BJ (cell line): Measurements from ENCODE around the gene RAI14. TPM values are rescaled to one million over a fixed set of nuclear protein-coding genes. Genes with fewer than 3 reads are reported as not detected.
A peak's percentile ranks its signal among the peaks of the same experiment; 100 is the strongest.

ENCODE experiments used
- CTCF ChIA-PET: fragments of 350-600 bp; formaldehyde crosslinking; extraction: SDS; loops from one replicate; lab custom pipeline; 2021; ENCODE audit warnings: antibody characterized with exemption, inconsistent platforms; lab: Yijun Ruan, JAX
- POLR2A ChIA-PET: fragments of 300-600 bp; sonication (Branson Sonifier 250); formaldehyde crosslinking; extraction: SDS; loops from one replicate; lab custom pipeline; 2021; ENCODE audit warnings: antibody characterized with exemption; lab: Charles Lee
- DNase-seq: peaks from one replicate; pipeline ENCODE4 v3.0.0-alpha.2; 2011; ENCODE audit warnings: low read depth
- H3K27me3 ChIP-seq: 2 replicates; pipeline ENCODE4 v1.6.0; 2011; ENCODE audit warnings: low read length; ENCODE audit not compliant: control insufficient read depth, insufficient read depth
- H3K36me3 ChIP-seq: 2 replicates; pipeline ENCODE4 v1.5.1; 2011; ENCODE audit warnings: low read length; ENCODE audit not compliant: control insufficient read depth, insufficient read depth
- H3K4me3 ChIP-seq: 2 replicates; pipeline ENCODE4 v1.5.1; 2011; ENCODE audit warnings: low read depth, mild to moderate bottlenecking, control low read depth, low read length
- CTCF ChIP-seq: IDR thresholded peaks from 2 replicates; pipeline ENCODE4 v1.5.1; 2011; ENCODE audit warnings: low read depth, mild to moderate bottlenecking, control low read depth, inconsistent platforms, low read length, moderate library complexity; ENCODE audit not compliant: insufficient read depth
- polyA plus RNA-seq: library from polyadenylated mRNA; depleted of rRNA; stranded (reverse); fragments of >200 nt; gene quantifications from 2 replicates; pipeline ENCODE4 v1.2.3, GENCODE V29; 2011

Gene RAI14
- polyA plus RNA-seq, 1 experiment = 183 TPM

GRCh38 chr5:34657274-34657921 is 1.3 kb downstream of the RAI14 start:
- Histone ChIP-seq H3K27me3 (no peaks in the 10 kb centered on the region), H3K4me3 (peak overlapping the region; percentile 93), H3K36me3 (peaks cover 2% of the 10 kb centered on the region; the same call in 1 of the 2 replicates)
- no peak for DNase-seq
- CTCF ChIA-PET = interaction anchor here (0.7 to 2.4 kb wide), 4 partner anchors 27 to 171 kb away, joined by 3 to 8 read pairs (median 4); no protein-coding TSS in a partner anchor
- POLR2A ChIA-PET = interaction anchor here (0.6 kb wide), 1 partner anchor 60 kb away, joined by 3 read pairs; no protein-coding TSS in a partner anchor
- TF ChIP-seq CTCF = 0 out of 2 replicates have a peak, but pooled peaks have one; percentile 7

- ChIA-PET POLR2A (interaction anchor here (0.6 kb wide), 1 partner anchor 60 kb away, joined by 3 read pairs; no protein-coding TSS in a partner anchor), CTCF (interaction anchor here (0.6 to 2.4 kb wide), 5 partner anchors 27 to 177 kb away, joined by 3 to 8 read pairs (median 4); no protein-coding TSS in a partner anchor)
- peak overlapping the region; percentile 93 for H3K4me3 ChIP-seq
- H3K27me3 ChIP-seq = no peaks in the 10 kb centered on the region
- peak; percentile 30; the same call in 1 of the 2 replicates for TF ChIP-seq CTCF
- DNase-seq = no peak
- peaks cover 2% of the 10 kb centered on the region; the same call in 1 of the 2 replicates for H3K36me3 ChIP-seq
Observed at GRCh38 chr5:34657988-34658387, 1.9 kb downstream of the RAI14 start.

GRCh38 chr5:34659168-34659567 is 3.0 kb downstream of the RAI14 start:
- CTCF ChIA-PET = interaction anchor here (0.7 to 1.1 kb wide), 3 partner anchors 20 to 239 kb away, joined by 3 to 5 read pairs (median 4); no protein-coding TSS in a partner anchor
- POLR2A ChIA-PET = no interaction called here
- H3K4me3 ChIP-seq = no peak overlapping the region; the same call in 1 of the 2 replicates

GRCh38 chr5:34660444-34660843 is 4.3 kb downstream of the RAI14 start:
- H3K36me3 ChIP-seq = peaks cover 2% of the 10 kb centered on the region; the same call in 1 of the 2 replicates
- ChIA-PET CTCF (interaction anchor here (1.0 kb wide), 2 partner anchors 10 to 169 kb away, joined by 3 read pairs; no protein-coding TSS in a partner anchor), POLR2A (no interaction called here)
- H3K27me3 ChIP-seq = no peaks in the 10 kb centered on the region
- H3K4me3 ChIP-seq = no peak overlapping the region
- DNase-seq = peak; percentile 89
- no peak for TF ChIP-seq CTCF

More at GRCh38 chr5:34659168-34659567, 3.0 kb downstream of the RAI14 start:
- peaks cover 2% of the 10 kb centered on the region; the same call in 1 of the 2 replicates for H3K36me3 ChIP-seq
- DNase-seq = no peak
- H3K27me3 ChIP-seq = no peaks in the 10 kb centered on the region
- no peak for TF ChIP-seq CTCF
